ENCODE measurements around the gene CHKB.
A peak's percentile ranks its signal among the peaks of the same experiment; 100 is the strongest.
"Not testable (repeated sequence)": the region's sequence is repeated elsewhere in the genome, so short reads cannot be mapped to it uniquely, and the experiment has no call there.

The CHKB gene

DNA sequence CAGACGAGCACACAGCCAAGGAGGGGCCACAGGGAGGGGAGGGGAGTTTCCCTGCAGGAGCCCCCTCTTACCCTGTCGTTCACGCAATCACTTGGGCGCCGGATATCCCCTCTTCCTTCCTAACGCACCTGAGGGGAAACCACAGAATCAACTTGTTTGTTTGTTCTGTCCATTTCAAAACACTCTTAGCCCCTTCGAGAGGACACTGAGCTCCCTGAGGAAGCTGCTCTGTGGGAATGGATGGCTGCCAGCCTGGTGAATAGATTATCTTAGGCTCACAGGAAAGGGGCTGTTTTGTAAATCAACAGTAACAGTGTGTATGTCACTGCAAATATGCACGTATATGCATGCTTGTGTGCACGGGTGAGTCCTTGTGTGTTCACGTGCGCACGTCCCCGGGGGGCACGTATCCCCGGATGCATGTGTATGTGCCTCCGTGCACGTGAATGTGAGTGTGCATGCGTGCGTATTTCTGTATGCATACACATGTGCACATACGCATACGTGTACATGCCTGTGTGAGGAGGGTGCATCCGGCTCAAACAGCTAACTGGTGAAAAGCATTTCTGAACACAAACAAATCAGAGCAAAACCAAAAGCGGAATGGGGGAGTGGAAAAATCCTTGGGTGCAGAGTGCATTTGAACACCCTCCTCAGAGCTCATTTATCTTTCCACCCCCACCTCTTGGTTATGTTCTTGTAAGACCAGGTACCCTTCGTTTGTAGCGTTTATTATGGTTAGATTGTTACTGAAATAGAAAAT lies 38.1 kb upstream of the CHKB start:
- Histone ChIP-seq H3K79me2 (ENCODE audit: insufficient read depth, low read length) (no peaks in the 10 kb centered on the region), H4K20me1 (ENCODE audit: low read depth, low read length) (no peaks in the 10 kb centered on the region), H3K4me3 (ENCODE audit: insufficient read depth, low read length, poor library complexity, severe bottlenecking) (peak overlapping the region; percentile 50), H3F3A (ENCODE audit: insufficient read depth) (peaks cover 18% of the 10 kb centered on the region), H3K9me3 (ENCODE audit: insufficient read depth, low read length) (no peaks in the 10 kb centered on the region), H3K9me2 (replicated peaks; ENCODE audit: insufficient read depth, low read length) (no peaks in the 10 kb centered on the region), H3K36me3 (ENCODE audit: low read length) (no peaks in the 10 kb centered on the region), H3K9ac (ENCODE audit: low read length) (peak overlapping the region; percentile 52), H2AFZ (ENCODE audit: low read depth, low read length, severe bottlenecking) (peak overlapping the region; percentile 90), H3K27ac (ENCODE audit: low read depth, low read length) (peak overlapping the region; percentile 85), H3K4me2 (ENCODE audit: low read depth, low read length, poor library complexity, severe bottlenecking) (peak overlapping the region; percentile 95), H3K27me3 (ENCODE audit: low read length) (no peaks in the 10 kb centered on the region)
- TF ChIP-seq EZH2phosphoT487 (conservative IDR thresholded peaks at IDR 0.05; ENCODE audit: low read length) = no peak
- TF ChIP-seq, protein P1, sequence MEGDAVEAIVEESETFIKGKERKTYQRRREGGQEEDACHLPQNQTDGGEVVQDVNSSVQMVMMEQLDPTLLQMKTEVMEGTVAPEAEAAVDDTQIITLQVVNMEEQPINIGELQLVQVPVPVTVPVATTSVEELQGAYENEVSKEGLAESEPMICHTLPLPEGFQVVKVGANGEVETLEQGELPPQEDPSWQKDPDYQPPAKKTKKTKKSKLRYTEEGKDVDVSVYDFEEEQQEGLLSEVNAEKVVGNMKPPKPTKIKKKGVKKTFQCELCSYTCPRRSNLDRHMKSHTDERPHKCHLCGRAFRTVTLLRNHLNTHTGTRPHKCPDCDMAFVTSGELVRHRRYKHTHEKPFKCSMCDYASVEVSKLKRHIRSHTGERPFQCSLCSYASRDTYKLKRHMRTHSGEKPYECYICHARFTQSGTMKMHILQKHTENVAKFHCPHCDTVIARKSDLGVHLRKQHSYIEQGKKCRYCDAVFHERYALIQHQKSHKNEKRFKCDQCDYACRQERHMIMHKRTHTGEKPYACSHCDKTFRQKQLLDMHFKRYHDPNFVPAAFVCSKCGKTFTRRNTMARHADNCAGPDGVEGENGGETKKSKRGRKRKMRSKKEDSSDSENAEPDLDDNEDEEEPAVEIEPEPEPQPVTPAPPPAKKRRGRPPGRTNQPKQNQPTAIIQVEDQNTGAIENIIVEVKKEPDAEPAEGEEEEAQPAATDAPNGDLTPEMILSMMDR (IDR thresholded peaks at IDR 0.05; ENCODE audit: insufficient read depth, low read length, poor library complexity, severe bottlenecking) = peak; percentile 65

DNA sequence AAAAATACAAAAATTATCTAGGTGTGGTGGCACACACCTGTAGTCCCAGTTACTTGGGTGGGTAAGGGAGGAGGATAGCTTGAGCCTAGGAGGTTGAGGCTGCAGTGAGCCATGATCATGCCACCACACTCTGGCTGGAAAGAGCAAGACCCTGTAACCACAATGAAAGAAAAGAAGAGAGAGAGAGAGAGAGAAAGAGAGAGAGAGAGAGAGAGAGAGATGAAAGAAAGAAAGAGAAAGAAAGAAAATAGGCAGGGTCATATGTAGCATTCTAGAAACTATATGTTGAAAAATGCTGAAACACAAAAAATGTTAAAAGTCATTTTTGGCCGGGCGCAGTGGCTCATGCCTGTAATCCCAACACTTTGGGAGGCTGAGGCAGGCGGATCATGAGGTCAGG lies 31.6 kb upstream of the CHKB start:
- H3K79me2 ChIP-seq (ENCODE audit: insufficient read depth, low read length); H3K9ac ChIP-seq (ENCODE audit: low read length); H3K9me2 ChIP-seq (replicated peaks; ENCODE audit: insufficient read depth, low read length); H3K27ac ChIP-seq (ENCODE audit: low read depth, low read length); H3K9me3 ChIP-seq (ENCODE audit: insufficient read depth, low read length); H3K27me3 ChIP-seq (ENCODE audit: low read length); H3K36me3 ChIP-seq (ENCODE audit: low read length); H3K4me3 ChIP-seq (ENCODE audit: insufficient read depth, low read length, poor library complexity, severe bottlenecking); H2AFZ ChIP-seq (ENCODE audit: low read depth, low read length, severe bottlenecking); H3F3A ChIP-seq (ENCODE audit: insufficient read depth); H4K20me1 ChIP-seq (ENCODE audit: low read depth, low read length); H3K4me2 ChIP-seq (ENCODE audit: low read depth, low read length, poor library complexity, severe bottlenecking): not testable (repeated sequence)

DNA sequence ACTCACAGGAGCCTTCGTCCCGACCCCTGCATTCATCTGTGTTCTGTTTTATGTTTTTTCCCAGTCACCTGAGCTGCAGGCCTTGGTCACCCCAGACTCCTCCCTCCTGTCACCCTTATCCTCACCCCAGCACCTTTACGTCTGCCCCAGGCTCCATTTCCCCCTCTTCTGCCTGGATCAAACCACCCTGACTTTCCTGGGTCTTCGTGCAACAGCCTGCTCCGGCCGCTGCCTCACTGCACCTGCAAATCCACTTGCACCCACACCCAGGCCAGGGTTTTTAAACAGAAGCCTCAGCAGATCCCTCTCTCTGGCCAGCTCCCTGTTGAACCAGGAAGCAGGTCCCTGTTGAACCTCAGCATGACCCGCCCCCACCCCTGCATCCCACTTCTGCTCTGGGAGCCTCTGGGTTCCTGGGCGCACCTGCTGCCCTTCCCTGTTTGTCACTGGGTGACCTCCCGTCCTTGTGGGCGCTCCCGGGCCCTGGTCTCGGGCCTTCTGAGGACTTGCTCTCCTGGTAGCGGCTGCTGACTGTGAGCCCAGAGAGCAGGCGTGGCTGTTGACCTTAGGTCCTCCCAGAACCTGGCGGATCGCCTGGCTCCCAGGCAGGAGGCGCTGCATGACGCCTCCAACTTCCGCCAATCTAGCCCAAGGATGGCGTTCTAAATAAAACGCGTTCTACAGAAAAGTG lies 30.8 kb upstream of the CHKB start:
- Histone ChIP-seq H3K4me2 (ENCODE audit: low read depth, low read length, poor library complexity, severe bottlenecking) (no peak overlapping the region), H3K27me3 (ENCODE audit: low read length) (no peaks in the 10 kb centered on the region), H4K20me1 (ENCODE audit: low read depth, low read length) (no peaks in the 10 kb centered on the region), H2AFZ (ENCODE audit: low read depth, low read length, severe bottlenecking) (no peak overlapping the region), H3K9ac (ENCODE audit: low read length) (no peak overlapping the region), H3K9me3 (ENCODE audit: insufficient read depth, low read length) (no peaks in the 10 kb centered on the region), H3K36me3 (ENCODE audit: low read length) (no peaks in the 10 kb centered on the region), H3K9me2 (replicated peaks; ENCODE audit: insufficient read depth, low read length) (no peaks in the 10 kb centered on the region), H3K79me2 (ENCODE audit: insufficient read depth, low read length) (no peaks in the 10 kb centered on the region), H3K4me3 (ENCODE audit: insufficient read depth, low read length, poor library complexity, severe bottlenecking) (no peak overlapping the region), H3F3A (ENCODE audit: insufficient read depth) (no peaks in the 10 kb centered on the region), H3K27ac (ENCODE audit: low read depth, low read length) (no peak overlapping the region)
- TF ChIP-seq, protein P1 (IDR thresholded peaks at IDR 0.05; ENCODE audit: insufficient read depth, low read length, poor library complexity, severe bottlenecking) = no peak
- no peak for TF ChIP-seq EZH2phosphoT487 (conservative IDR thresholded peaks at IDR 0.05; ENCODE audit: low read length)

Measured in SU-DHL-6 (cell line).